Central memory CD8-positive, alpha-beta T cell (primary cell): ENCODE results near the gene RUFY1.
"Not testable (repeated sequence)": the region's sequence is repeated elsewhere in the genome, so short reads cannot be mapped to it uniquely, and the experiment has no call there.

Experiments
- ATAC-seq: fragments of 150-1000 bp; cut with Tn5 transposase; replicated peaks from 2 replicates; pipeline ENCODE4 v1.10.0; 2022; ENCODE audit warnings: mild to moderate bottlenecking, moderate FRiP score, moderate number of reproducible peaks; ENCODE audit not compliant: poor library complexity, severe bottlenecking; ENCODE audit errors: extremely low read depth
- DNase-seq, 2 donors: peaks; one replicate each; pipeline ENCODE4 v3.0.0; 2021; ENCODE audit warnings: low spot score in 2 of 2
- H3K27ac Mint-ChIP-seq: one replicate; pipeline ENCODE4 v1.8.0; 2022; ENCODE audit warnings: low read depth, mild to moderate bottlenecking, moderate library complexity, mixed read lengths
- H3K27me3 Mint-ChIP-seq: one replicate; pipeline ENCODE4 v1.8.0; 2022; ENCODE audit warnings: mixed read lengths
- H3K36me3 Mint-ChIP-seq: one replicate; pipeline ENCODE4 v1.8.0; 2022; ENCODE audit warnings: mild to moderate bottlenecking, moderate library complexity, mixed read lengths; ENCODE audit not compliant: insufficient read depth
- H3K4me1 Mint-ChIP-seq: one replicate; pipeline ENCODE4 v1.8.0; 2022; ENCODE audit warnings: mixed read lengths
- H3K4me3 Mint-ChIP-seq: one replicate; pipeline ENCODE4 v1.8.0; 2022; ENCODE audit warnings: mild to moderate bottlenecking, moderate library complexity, mixed read lengths
- H3K9me3 Mint-ChIP-seq: one replicate; pipeline ENCODE4 v1.8.0; 2022; ENCODE audit warnings: mixed read lengths

Gene RUFY1

DNA sequence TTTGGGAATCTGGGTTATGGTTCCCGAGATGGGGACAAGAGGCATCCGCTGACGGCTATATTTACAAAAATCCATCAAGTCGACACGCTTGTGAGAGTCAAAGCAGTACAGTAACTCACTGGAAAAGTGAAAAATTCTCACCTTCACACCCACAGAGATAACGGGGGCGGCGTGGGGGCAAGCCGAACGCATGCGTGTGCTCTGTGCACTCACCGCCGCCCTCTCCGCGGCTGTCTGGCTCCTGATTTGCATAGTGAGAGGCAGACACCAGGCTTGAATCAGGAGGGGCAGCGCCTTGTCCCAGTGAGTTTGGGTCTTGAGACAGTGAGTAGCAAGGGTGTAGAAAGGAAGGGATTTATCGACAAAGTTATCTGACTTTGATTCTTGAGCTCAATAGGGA, 32.0 kb upstream of the RUFY1 start:
- H3K36me3 Mint-ChIP-seq, ATAC-seq, H3K4me3 Mint-ChIP-seq, DNase-seq, H3K4me1 Mint-ChIP-seq, H3K27ac Mint-ChIP-seq, H3K9me3 Mint-ChIP-seq: not testable (repeated sequence)
- H3K27me3 Mint-ChIP-seq = peaks cover 19% of the 10 kb centered on the region

DNA sequence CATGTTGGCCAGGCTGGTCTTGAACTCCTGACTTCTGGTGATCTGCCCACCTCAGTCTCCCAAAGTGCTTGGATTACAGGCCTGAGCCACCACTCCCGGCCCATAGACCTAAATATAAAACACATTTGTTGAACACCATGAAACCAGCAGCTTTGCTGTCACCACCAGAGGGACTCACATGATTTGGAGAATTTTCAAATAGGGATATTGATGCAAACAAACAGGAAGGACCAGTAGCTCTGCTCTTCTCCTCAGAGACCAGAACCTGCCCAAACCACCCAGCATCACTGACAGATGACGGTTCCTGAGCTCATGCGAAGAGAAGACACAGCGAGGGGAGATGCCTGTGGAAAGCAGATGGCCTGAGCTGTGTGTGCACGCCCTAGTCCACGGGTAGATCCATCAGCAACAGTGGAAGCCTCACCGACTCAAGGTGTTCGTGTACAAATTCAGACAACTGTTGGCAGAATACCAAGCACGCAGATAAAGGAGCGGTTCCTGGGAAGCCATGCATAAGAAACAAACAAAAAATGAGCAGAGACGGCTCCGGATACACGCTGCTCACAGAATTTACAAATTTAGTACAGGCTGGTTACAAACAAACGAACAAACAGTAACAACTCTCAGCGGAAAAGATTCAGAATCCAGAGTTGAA, 30.8 kb upstream of the RUFY1 start:
- not testable (repeated sequence) for H3K27ac Mint-ChIP-seq, ATAC-seq, H3K4me1 Mint-ChIP-seq, H3K36me3 Mint-ChIP-seq, H3K4me3 Mint-ChIP-seq, H3K9me3 Mint-ChIP-seq, DNase-seq
- peaks cover 19% of the 10 kb centered on the region for H3K27me3 Mint-ChIP-seq

DNA sequence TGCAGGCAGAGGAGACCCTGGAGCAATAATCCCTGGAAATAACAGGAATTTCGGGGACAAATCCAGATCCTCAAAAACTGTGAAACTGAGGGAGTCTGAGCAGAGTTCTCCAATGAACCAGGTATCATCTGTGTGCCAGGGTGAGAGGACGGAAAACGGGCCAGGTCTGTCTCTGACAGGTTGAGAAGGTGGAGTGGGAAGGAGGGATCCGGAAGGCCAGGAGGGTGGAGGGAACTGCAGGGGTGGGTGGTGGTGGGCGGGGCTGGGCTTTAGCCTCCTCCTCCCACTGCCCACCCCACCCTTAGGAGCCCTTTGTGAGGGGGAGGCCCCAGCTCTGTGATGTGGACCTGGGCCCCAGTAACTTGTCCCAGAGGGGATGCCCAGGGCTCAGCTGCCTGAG, 28.2 kb upstream of the RUFY1 start:
- DNase-seq, H3K9me3 Mint-ChIP-seq, ATAC-seq, H3K27ac Mint-ChIP-seq, H3K4me1 Mint-ChIP-seq, H3K4me3 Mint-ChIP-seq, H3K27me3 Mint-ChIP-seq, H3K36me3 Mint-ChIP-seq: not testable (repeated sequence)

DNA sequence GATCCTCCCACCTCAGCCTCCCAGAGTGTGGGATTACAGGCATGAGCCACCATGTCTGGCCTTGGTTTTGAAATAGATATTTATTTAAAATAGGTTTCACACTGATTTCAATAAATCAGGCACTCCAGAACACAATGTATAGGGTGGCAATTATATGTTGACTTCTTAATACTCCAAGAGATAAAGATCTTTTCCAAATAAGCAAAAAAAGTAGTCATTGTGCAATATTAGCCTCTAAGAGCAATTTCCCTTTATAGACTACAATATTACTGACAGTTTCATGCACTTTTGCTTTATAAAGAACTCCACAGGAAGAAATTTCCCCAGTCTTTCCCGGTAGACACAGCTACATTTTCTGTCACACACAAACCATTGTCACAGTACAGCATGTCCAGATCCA, 23.4 kb upstream of the RUFY1 start:
- H3K9me3 Mint-ChIP-seq = no peaks in the 10 kb centered on the region
- no peaks in the 10 kb centered on the region for H3K27me3 Mint-ChIP-seq
- no peaks in the 10 kb centered on the region for H3K4me1 Mint-ChIP-seq
- no peak overlapping the region for H3K27ac Mint-ChIP-seq
- no peak for DNase-seq
- H3K4me3 Mint-ChIP-seq = no peak overlapping the region
- H3K36me3 Mint-ChIP-seq = no peaks in the 10 kb centered on the region
- ATAC-seq = no peak

DNA sequence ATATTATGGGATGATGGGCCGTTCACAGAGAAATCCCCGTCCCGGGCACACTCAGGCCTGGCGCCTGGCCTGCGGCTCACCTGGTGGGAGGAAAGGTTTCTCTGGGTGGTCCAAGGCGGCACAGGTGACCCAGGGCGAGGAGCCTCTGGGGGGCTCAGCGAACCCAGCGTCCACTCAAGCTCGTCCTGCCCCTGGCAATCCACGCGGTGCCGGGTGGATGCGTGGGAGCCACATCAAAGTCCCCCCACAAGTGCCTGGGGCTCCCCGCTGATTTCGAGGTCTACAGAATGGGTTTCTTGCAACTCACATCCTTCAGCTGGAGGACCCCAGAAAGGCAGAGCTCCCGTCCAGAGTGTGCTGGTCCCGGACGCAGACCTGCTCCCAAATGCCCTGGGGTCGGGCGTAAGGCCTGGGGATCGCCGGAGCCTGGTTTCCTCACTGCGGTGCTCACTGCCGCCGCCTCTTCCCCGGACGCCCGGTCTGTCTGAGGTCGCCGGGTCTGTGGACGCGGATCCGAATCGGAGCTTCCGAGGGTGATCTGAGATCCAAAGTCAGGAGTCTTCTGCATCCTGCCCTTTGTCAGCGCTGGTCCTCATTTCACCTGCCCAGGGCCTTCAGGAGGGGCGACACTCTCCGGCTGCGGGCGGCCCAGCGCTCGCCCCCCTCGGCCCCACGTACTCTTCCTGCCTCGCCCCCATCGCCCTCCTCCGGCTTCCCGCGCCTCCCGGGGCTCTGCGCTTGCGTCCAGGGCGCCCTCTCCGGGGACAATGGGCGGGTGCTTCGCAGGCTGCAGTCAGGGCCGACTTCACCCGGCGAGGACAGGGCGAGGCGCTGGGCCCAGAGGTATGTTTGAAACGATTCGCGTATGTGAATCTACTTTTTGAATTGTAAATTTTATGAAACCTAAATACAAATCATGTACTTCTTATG, 20.0 kb upstream of the RUFY1 start:
- peak; percentile 82 for ATAC-seq
- H3K4me3 Mint-ChIP-seq = peak overlapping the region; percentile 54
- H3K36me3 Mint-ChIP-seq = no peaks in the 10 kb centered on the region
- H3K9me3 Mint-ChIP-seq = no peaks in the 10 kb centered on the region
- H3K27ac Mint-ChIP-seq = no peak overlapping the region
- no peaks in the 10 kb centered on the region for H3K4me1 Mint-ChIP-seq
- no peaks in the 10 kb centered on the region for H3K27me3 Mint-ChIP-seq
- peak; percentile 40 to 41 for DNase-seq

DNA sequence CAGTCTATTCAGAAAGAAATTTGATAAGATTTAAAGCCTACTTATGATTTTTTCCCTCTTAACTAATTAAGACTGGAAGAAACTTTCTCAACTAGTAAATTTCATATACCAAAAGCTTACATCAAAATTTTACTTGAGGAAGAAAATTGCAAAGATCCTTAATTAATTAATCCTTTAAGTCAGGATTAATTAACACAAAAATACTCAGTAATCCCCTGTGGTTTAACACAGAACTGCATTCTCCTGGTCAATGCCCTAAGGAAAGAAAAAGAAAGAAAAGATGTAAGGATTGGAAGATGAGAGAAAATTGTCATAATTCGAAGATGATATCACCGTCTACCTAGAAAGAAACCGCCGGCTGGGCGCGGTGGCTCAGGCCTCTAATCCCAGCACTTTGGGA, 17.3 kb upstream of the RUFY1 start:
- no peak for DNase-seq
- H3K4me1 Mint-ChIP-seq = no peaks in the 10 kb centered on the region
- H3K36me3 Mint-ChIP-seq = no peaks in the 10 kb centered on the region
- no peaks in the 10 kb centered on the region for H3K27me3 Mint-ChIP-seq
- no peak for ATAC-seq
- no peaks in the 10 kb centered on the region for H3K9me3 Mint-ChIP-seq
- H3K4me3 Mint-ChIP-seq = peak overlapping the region; percentile 23
- no peak overlapping the region for H3K27ac Mint-ChIP-seq

DNA sequence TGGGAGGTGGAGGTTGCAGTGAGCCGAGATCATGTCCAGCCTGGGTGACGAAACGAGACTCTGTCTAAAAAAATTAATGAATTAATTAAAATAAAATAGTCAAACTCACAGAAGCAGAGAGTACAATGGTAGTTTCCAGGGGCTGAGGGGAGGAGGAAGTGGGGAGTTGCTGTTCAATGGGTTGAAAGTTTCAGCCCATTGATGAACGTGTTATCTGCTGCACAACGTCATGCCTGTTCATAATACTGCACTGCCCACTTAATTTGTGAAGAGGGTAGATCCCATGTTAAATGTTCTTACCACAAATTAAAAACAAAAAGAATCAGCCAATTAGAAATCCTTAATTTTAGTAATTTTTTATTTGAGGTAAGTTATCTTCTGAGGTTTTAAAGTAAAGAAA, 16.4 kb upstream of the RUFY1 start:
- H3K9me3 Mint-ChIP-seq = no peaks in the 10 kb centered on the region
- no peak for ATAC-seq
- no peak for DNase-seq
- H3K36me3 Mint-ChIP-seq = no peaks in the 10 kb centered on the region
- peak overlapping the region; percentile 46 for H3K4me3 Mint-ChIP-seq
- H3K4me1 Mint-ChIP-seq = no peaks in the 10 kb centered on the region
- no peak overlapping the region for H3K27ac Mint-ChIP-seq
- no peaks in the 10 kb centered on the region for H3K27me3 Mint-ChIP-seq

DNA sequence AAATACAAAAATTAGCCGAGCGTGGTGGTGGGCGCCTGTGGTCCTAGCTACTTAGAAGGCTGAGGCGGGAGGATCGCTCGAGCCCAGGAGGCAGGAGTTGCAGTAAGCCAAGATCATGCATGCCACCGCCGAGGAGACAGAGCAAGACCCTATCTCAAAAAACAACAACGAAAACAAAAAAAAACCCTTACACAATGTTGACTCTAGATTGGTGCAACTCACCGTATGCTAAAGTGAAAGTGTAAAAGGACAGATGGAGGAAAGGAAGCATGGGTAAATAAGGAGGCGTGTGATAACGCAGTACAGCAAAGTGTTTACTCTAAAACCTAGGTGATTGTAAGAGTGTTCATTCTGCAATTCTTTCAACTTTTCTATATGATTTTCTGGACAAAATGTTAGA, 15.9 kb upstream of the RUFY1 start:
- peak; percentile 44 for ATAC-seq
- Mint-ChIP-seq H3K27ac (peak overlapping the region; percentile 26), H3K4me3 (peak overlapping the region; percentile 46)

DNA sequence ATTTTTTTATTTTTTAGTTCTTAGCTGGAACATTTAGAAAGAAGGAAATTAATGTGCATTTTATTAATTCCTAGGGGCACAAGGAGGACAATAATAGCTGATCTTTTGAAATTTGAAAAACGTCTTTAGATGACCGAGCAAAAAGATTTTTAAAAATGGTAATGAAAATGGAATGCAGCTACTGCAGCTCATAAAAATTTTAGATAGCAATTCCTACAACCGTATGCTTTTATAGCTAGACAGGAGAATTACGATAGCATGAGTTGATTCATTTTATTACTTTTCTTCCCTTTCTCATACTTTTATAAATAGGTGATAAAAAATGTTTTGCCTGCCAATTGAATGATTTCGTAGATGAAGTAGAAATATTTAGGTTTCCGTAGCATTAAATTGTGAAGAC, 13.7 kb upstream of the RUFY1 start:
- Mint-ChIP-seq H3K27ac (no peak overlapping the region), H3K9me3 (no peaks in the 10 kb centered on the region), H3K4me3 (no peak overlapping the region), H3K36me3 (no peaks in the 10 kb centered on the region), H3K4me1 (no peaks in the 10 kb centered on the region), H3K27me3 (no peaks in the 10 kb centered on the region)
- ATAC-seq = no peak
- no peak for DNase-seq

More for the DNA sequence above, 15.9 kb upstream of the RUFY1 start:
- H3K9me3 Mint-ChIP-seq = no peaks in the 10 kb centered on the region
- no peaks in the 10 kb centered on the region for H3K36me3 Mint-ChIP-seq
- H3K4me1 Mint-ChIP-seq = no peaks in the 10 kb centered on the region
- DNase-seq = no peak
- no peaks in the 10 kb centered on the region for H3K27me3 Mint-ChIP-seq

DNA sequence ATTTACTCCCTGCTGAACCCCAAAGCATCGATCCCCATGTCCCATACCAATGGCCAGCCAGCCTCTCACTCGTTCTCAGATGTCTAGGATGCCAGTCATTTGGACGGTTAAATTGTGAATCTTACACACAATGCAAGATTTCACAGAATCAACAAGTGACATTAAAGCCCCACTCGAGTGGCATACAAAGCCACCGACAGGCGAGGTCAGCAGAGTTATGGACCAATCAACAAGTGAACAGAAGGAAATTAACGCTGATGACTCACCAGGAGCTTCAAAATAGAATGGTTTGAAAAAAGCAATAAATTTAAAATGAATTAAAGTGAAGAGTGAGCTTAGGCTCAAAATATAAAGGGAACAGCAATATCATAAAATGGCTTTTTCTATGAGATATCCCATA, 8.2 kb upstream of the RUFY1 start:
- H3K9me3 Mint-ChIP-seq = no peaks in the 10 kb centered on the region
- H3K4me3 Mint-ChIP-seq = no peak overlapping the region
- peaks cover 2% of the 10 kb centered on the region for H3K36me3 Mint-ChIP-seq
- no peaks in the 10 kb centered on the region for H3K27me3 Mint-ChIP-seq
- ATAC-seq = no peak
- DNase-seq = no peak
- H3K4me1 Mint-ChIP-seq = no peaks in the 10 kb centered on the region
- no peak overlapping the region for H3K27ac Mint-ChIP-seq

DNA sequence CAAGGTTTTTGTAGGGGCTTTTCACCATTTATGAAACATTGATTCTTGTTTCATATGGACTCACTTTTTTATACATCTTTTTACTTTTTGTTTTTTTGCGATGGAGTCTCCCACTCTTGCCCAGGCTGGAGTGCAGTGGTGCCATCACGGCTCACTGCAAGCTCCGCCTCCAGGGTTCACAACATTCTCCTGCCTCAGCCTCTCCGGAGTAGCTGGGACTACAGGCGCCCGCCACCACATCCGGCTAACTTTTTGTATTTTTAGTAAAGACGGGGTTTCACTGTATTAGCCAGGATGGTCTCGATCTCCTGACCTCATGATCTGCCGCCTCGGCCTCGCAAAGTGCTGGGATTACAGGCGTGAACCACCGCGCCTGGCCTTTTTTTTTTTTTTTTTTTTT, 7.1 kb upstream of the RUFY1 start:
- H3K9me3 Mint-ChIP-seq, DNase-seq, H3K4me1 Mint-ChIP-seq, ATAC-seq, H3K4me3 Mint-ChIP-seq, H3K27me3 Mint-ChIP-seq, H3K27ac Mint-ChIP-seq, H3K36me3 Mint-ChIP-seq: not testable (repeated sequence)

DNA sequence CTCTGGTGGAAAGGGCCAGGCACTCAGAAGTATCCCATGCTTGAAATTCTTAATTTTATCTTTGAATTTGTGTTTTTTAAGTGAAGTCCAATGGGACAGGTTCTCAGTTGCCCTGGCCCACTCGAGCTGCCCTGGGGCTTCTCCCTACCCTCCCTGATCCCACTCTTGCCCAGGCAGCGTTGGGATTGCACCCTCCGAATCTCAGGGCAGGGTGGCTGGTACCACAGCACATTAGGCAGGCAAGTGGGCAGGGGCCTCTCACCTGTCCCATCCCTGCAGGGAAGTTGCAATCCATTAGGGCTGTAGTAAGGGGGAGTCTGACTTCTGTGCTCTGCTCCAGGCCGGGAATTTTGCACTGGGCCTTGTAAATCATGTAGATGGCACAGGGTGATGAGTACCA, 2.7 kb downstream of the RUFY1 start:
- Mint-ChIP-seq H3K27ac (no peak overlapping the region), H3K27me3 (no peaks in the 10 kb centered on the region), H3K4me1 (peaks cover 19% of the 10 kb centered on the region), H3K36me3 (peaks cover 13% of the 10 kb centered on the region), H3K4me3 (no peak overlapping the region), H3K9me3 (no peaks in the 10 kb centered on the region)
- DNase-seq (no peak), ATAC-seq (no peak)

DNA sequence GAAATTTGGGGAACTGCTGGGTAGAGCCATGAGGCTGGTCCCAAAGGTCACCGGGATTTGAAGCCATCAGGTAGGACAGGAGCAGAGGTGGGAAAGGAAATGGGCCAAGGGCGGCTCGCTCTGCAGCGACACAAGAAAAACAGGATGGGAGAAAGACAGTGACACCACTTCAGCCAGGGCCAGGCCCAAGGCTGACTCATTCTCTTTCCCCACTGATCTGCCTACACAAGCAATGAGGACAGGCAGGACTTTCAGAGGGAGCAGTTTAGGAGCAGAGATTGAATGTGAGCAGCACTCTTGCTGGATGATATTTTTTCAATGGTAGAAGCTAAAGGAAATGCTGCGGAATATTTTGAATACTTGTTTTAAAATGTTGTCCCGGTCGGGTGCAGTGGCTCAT, 3.5 kb downstream of the RUFY1 start:
- Mint-ChIP-seq H3K4me1 (peaks cover 23% of the 10 kb centered on the region), H3K4me3 (no peak overlapping the region), H3K9me3 (no peaks in the 10 kb centered on the region), H3K36me3 (peaks cover 13% of the 10 kb centered on the region), H3K27ac (no peak overlapping the region), H3K27me3 (no peaks in the 10 kb centered on the region)
- DNase-seq = no peak
- no peak for ATAC-seq
